ENCODE measurements around the gene DGCR8. TPM values are rescaled to one million over a fixed set of nuclear protein-coding genes. Genes with fewer than 3 reads are reported as not detected.

Gene DGCR8
- total RNA-seq, 1 experiment from 2014 or later, result 34.7 TPM

GRCh38 chr22:20129747-20130014 lies 49.6 kb downstream of the DGCR8 start:
- DNase-seq, result no peak
- H3K4me2 ChIP-seq, result no peak overlapping the region
- no TSS peak for BruUV-seq (replicated peaks)
- no peak overlapping the region for H2AFZ ChIP-seq
- no peak overlapping the region for H3K27ac ChIP-seq
- H3K4me3 ChIP-seq, result no peak overlapping the region
- no peaks in the 10 kb centered on the region for H3K36me3 ChIP-seq (ENCODE audit: low read depth)
- POLR2A ChIA-PET (ENCODE audit: unreplicated experiment), result no interaction called here
- CTCF ChIA-PET, result interaction anchor here (0.6 kb wide), 1 partner anchor 80 kb away, joined by 5 read pairs; no protein-coding TSS in a partner anchor
- H3K27me3 ChIP-seq (ENCODE audit: insufficient read depth, low read depth), result no peaks in the 10 kb centered on the region
- intact Hi-C loops (cut with micrococcal nuclease; ENCODE audit: unreplicated experiment), result no loop called here
- H3K9me3 ChIP-seq (ENCODE audit: insufficient read depth, low read depth), result no peaks in the 10 kb centered on the region
- H4K20me1 ChIP-seq (ENCODE audit: insufficient read depth), result peaks cover 1% of the 10 kb centered on the region; the same call in 1 of the 2 replicates
- H3F3A ChIP-seq (ENCODE audit: insufficient read depth, low read depth), result peaks cover 8% of the 10 kb centered on the region; the same call in 1 of the 2 replicates
- no peaks in the 10 kb centered on the region for H3K79me2 ChIP-seq (ENCODE audit: low read depth)
- H3K4me1 ChIP-seq (replicated peaks; ENCODE audit: insufficient read depth), result no peaks in the 10 kb centered on the region; the same call in 1 of the 2 replicates
- TF ChIP-seq EZH2 (IDR thresholded peaks at IDR 0.05; ENCODE audit: low read depth), result no peak
- no peak for TF ChIP-seq CTCF (conservative IDR thresholded peaks at IDR 0.05)
- H3K9me2 ChIP-seq (ENCODE audit: insufficient read depth), result no peaks in the 10 kb centered on the region

DNA sequence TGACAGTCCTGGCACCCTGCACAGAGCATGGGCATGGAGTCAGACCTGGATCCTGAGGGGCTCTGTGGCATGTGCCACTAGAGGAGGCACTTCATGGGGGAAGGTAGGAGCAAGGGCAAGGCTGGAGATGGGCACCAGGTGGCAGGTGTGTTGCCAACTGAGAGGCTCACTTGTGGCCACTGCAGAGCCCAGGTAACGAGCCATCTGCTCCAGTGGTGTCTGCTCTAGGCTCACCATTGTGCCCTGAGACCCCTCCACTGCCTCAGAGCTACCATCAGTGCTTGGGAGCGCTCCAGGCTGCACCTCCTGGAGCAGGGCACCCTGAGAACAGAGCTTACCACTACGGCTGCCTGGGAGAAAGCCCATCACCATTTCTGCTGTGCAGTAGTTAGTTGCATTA lies 50.3 kb downstream of the DGCR8 start:
- H3K27ac ChIP-seq, result no peak overlapping the region
- peaks cover 7% of the 10 kb centered on the region; the same call in 1 of the 2 replicates for H4K20me1 ChIP-seq (ENCODE audit: insufficient read depth)
- peaks cover 8% of the 10 kb centered on the region; the same call in 1 of the 2 replicates for H3F3A ChIP-seq (ENCODE audit: insufficient read depth, low read depth)
- no peak for DNase-seq
- no peaks in the 10 kb centered on the region for H3K27me3 ChIP-seq (ENCODE audit: insufficient read depth, low read depth)
- H3K79me2 ChIP-seq (ENCODE audit: low read depth), result no peaks in the 10 kb centered on the region
- H3K9me2 ChIP-seq (ENCODE audit: insufficient read depth), result no peaks in the 10 kb centered on the region
- H3K4me1 ChIP-seq (replicated peaks; ENCODE audit: insufficient read depth), result no peaks in the 10 kb centered on the region; the same call in 1 of the 2 replicates
- H3K9me3 ChIP-seq (ENCODE audit: insufficient read depth, low read depth), result no peaks in the 10 kb centered on the region
- CTCF ChIA-PET, result no interaction called here
- intact Hi-C loops (cut with micrococcal nuclease; ENCODE audit: unreplicated experiment), result no loop called here
- no peaks in the 10 kb centered on the region for H3K36me3 ChIP-seq (ENCODE audit: low read depth)
- no TSS peak for BruUV-seq (replicated peaks)
- POLR2A ChIA-PET (ENCODE audit: unreplicated experiment), result no interaction called here
- H3K4me2 ChIP-seq, result no peak overlapping the region
- TF ChIP-seq CTCF (conservative IDR thresholded peaks at IDR 0.05) (no peak), EZH2 (IDR thresholded peaks at IDR 0.05; ENCODE audit: low read depth) (no peak)
- no peak overlapping the region for H3K4me3 ChIP-seq
- no peak overlapping the region for H2AFZ ChIP-seq

GRCh38 chr22:20130731-20131596 lies 50.9 kb downstream of the DGCR8 start:
- no peaks in the 10 kb centered on the region for H3K9me3 ChIP-seq (ENCODE audit: insufficient read depth, low read depth)
- no peaks in the 10 kb centered on the region for H3K27me3 ChIP-seq (ENCODE audit: insufficient read depth, low read depth)
- no TSS peak for BruUV-seq (replicated peaks)
- H3K9me2 ChIP-seq (ENCODE audit: insufficient read depth), result no peaks in the 10 kb centered on the region
- intact Hi-C loops (cut with micrococcal nuclease; ENCODE audit: unreplicated experiment), result no loop called here
- peak overlapping the region; percentile 70 for H3K4me2 ChIP-seq
- no peaks in the 10 kb centered on the region for H3K79me2 ChIP-seq (ENCODE audit: low read depth)
- TF ChIP-seq CTCF (conservative IDR thresholded peaks at IDR 0.05), result no peak
- no peak for TF ChIP-seq EZH2 (IDR thresholded peaks at IDR 0.05; ENCODE audit: low read depth)
- H2AFZ ChIP-seq, result peak overlapping the region; percentile 81
- no peaks in the 10 kb centered on the region for H3K36me3 ChIP-seq (ENCODE audit: low read depth)
- H3K4me3 ChIP-seq, result peak overlapping the region; percentile 59; the same call in 1 of the 2 replicates
- peak in 1 of 2 experiments; percentile 60 for DNase-seq
- ChIA-PET CTCF (interaction anchor here (0.7 kb wide), 1 partner anchor 308 kb away, joined by 4 read pairs; no protein-coding TSS in a partner anchor), POLR2A (ENCODE audit: unreplicated experiment) (no interaction called here)
- H3K4me1 ChIP-seq (replicated peaks; ENCODE audit: insufficient read depth), result no peaks in the 10 kb centered on the region; the same call in 1 of the 2 replicates
- peaks cover 8% of the 10 kb centered on the region; the same call in 1 of the 2 replicates for H3F3A ChIP-seq (ENCODE audit: insufficient read depth, low read depth)
- H3K27ac ChIP-seq, result no peak overlapping the region
- H4K20me1 ChIP-seq (ENCODE audit: insufficient read depth), result peaks cover 7% of the 10 kb centered on the region; the same call in 1 of the 2 replicates

All from PC-9 (cell line).